Mammary epithelial cell (primary cell): ENCODE measurements around the gene E2F2.

Experiments
- CTCF ChIP-seq, 2 donors: IDR thresholded peaks in 1 of 2; conservative IDR thresholded peaks in 1 of 2; 2 replicates each; pipeline ENCODE4 v1.5.1; 2011 to 2012; ENCODE audit warnings: inconsistent platforms in 2 of 2, low read length in 2 of 2, mild to moderate bottlenecking in 2 of 2, control low read depth in 1 of 2, low read depth in 1 of 2; ENCODE audit not compliant: insufficient read depth in 1 of 2; ENCODE audit errors: extremely low read depth in 1 of 2
- EZH2 ChIP-seq: IDR thresholded peaks from 2 replicates; pipeline ENCODE4 v1.6.1; 2012; ENCODE audit warnings: low read length, inconsistent platforms, borderline replicate concordance

DNA sequence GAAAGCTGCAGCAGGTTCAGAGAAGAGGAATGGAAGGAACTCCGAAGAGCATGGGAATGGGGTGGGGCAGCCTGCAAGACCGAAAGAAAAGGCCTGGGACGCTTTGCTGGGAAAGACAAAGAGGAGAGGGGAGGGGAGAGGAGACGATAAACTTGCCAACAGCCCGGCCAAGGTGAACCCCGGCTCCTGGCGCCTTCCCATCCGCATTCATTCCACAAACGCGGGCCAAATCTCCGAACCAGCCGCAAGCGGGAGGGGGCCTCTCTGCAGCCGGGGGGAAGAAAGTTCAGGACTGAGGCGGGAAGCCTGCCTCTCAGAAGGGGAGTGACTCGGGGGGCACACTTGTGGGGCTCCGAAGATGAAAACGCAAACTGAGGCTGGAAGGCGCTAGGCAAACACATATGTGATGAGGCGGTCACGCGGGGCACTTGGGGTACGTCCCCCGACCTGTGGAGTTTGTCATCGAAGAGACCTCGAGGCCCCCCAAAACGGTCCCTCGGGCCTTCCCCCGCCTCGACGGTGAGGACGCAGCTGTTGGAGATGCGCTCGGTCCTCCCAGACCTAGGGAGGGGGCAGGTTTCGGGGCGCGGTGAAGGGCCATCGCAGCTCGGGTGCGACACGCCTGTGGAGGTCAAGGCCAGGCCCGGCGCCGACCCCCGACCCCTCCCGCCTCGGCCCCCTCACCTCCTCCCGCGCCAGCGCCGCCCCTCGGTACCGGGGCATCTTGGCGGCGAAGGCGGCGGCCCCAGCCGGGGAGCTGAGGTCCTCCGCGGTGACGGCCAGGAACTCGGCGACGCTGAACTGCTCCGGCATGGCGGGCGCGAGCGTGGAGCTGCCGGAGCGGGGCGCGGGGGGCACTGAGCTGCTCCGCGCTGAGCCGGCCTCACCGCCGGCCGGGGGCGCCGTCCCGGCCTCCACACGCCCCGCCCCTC is 47.4 kb downstream of the E2F2 start, which contains the start of gene ASAP3:
- TF ChIP-seq EZH2 (no peak), CTCF (conservative IDR thresholded peaks at IDR 0.05 in 1 of 2, IDR thresholded peaks at IDR 0.05 in 1 of 2; ENCODE audit: extremely low read depth in 1 of 2, insufficient read depth in 1 of 2, low read depth in 1 of 2, low read length in 2 of 2) (no peak)
